ENCODE results near the gene SCO2.

The SCO2 gene

DNA sequence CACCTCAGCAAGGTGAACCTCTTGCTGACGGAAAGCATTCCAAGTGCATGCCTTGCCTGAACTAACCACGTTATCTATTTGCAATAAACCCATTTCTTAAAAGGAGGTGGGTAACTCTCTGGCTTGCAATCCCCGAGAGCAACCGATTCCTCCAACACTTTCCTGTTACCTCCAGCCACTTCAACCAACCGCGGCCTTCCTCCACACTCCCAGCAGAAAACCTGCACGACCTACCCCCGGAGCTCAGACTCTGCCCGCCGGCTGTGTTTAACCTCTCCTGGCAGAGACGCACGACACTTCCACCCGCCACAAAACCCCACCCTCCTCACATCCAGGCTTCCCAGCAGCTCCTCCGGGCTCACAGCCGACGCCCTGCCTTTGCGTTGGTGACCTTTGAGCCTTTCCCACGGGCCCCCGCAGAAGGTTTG is 708 bp downstream of the SCO2 start:
- peak overlapping the region; percentile 92 for H3K27ac ChIP-seq (ENCODE audit: low read length)

DNA sequence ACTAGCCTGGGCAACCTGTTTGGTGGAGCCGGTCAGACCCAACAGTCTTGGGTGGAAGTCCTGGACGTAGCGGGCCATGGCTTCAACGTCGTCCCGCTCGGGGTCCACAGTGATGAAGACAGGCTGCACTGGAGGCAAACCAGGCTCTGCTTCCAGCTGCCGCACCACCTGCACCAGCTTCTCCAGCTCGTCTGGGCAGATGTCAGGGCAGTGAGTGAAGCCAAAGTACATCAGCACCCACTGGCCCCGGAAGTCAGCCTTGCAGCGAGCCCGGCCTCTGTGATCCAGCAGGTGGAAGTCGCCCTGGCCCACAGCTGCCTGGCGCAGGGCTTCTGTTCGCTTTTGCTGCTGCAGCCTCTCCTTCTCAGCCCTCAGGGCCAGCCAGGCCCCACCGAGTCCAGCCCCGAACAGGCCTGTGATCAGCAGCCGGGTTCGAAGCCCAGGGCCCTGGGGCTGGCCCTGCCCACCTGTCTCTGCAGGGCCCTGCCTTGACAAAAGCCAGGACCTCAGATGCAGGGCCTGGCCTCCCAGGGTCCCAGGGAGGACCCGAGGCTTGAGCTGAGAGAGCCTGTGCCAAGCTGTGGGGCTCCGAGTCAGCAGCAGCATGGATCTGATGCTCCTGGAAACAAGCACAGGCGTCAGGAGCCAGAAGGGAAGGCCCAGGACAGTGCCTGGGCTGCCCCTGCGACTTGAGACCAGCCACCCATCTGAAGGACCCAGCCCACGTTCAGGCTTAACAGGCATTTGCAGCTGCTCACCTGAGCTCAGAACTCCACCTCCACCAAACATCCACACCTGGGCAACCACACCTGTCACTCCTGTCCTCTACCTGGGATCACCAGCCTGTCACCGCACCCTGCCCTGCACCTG is 1.4 kb downstream of the SCO2 start:
- peak overlapping the region; percentile 74 for H3K9ac ChIP-seq (ENCODE audit: low read depth, low read length)
- H4K20me1 ChIP-seq (ENCODE audit: insufficient read depth, low read length): peaks cover 36% of the 10 kb centered on the region
- peak overlapping the region; percentile 92 for H3K27ac ChIP-seq (ENCODE audit: low read length)
- H3K9me3 ChIP-seq (ENCODE audit: insufficient read depth, low read length, severe bottlenecking): no peaks in the 10 kb centered on the region
- peak overlapping the region; percentile 98 for H3K4me2 ChIP-seq (ENCODE audit: insufficient read depth, low read length)
- H3K4me3 ChIP-seq (ENCODE audit: low read depth in 1 of 2, low read length in 2 of 2): peak overlapping the region; percentile 80 to 89; a peak in 3 of 4 replicates
- H3K4me1 ChIP-seq (ENCODE audit: insufficient read depth, low read length): peaks cover 40% of the 10 kb centered on the region
- peaks cover 52% of the 10 kb centered on the region for H3K79me2 ChIP-seq (ENCODE audit: insufficient read depth, low read length)
- DNase-seq (no peak), ATAC-seq (ENCODE audit: insufficient read depth, low read depth) (no peak)
- no peaks in the 10 kb centered on the region for H3K27me3 ChIP-seq (ENCODE audit: insufficient read depth, low read length, poor library complexity)
- H2AFZ ChIP-seq (ENCODE audit: low read depth, low read length): no peak overlapping the region
- TF ChIP-seq EZH2 (IDR thresholded peaks at IDR 0.05; ENCODE audit: borderline replicate concordance, low read depth, low read length, severe bottlenecking): no peak
- TF ChIP-seq, protein P1, sequence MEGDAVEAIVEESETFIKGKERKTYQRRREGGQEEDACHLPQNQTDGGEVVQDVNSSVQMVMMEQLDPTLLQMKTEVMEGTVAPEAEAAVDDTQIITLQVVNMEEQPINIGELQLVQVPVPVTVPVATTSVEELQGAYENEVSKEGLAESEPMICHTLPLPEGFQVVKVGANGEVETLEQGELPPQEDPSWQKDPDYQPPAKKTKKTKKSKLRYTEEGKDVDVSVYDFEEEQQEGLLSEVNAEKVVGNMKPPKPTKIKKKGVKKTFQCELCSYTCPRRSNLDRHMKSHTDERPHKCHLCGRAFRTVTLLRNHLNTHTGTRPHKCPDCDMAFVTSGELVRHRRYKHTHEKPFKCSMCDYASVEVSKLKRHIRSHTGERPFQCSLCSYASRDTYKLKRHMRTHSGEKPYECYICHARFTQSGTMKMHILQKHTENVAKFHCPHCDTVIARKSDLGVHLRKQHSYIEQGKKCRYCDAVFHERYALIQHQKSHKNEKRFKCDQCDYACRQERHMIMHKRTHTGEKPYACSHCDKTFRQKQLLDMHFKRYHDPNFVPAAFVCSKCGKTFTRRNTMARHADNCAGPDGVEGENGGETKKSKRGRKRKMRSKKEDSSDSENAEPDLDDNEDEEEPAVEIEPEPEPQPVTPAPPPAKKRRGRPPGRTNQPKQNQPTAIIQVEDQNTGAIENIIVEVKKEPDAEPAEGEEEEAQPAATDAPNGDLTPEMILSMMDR (IDR thresholded peaks at IDR 0.05; ENCODE audit: borderline replicate concordance, extremely low read depth, low read length, poor library complexity, severe bottlenecking): no peak
- H3K36me3 ChIP-seq (ENCODE audit: insufficient read depth, low read length): peaks cover 47% of the 10 kb centered on the region

More for the DNA sequence above, 708 bp downstream of the SCO2 start:
- peak overlapping the region; percentile 98 for H3K4me2 ChIP-seq (ENCODE audit: insufficient read depth, low read length)
- TF ChIP-seq EZH2 (IDR thresholded peaks at IDR 0.05; ENCODE audit: borderline replicate concordance, low read depth, low read length, severe bottlenecking): no peak
- TF ChIP-seq, protein P1 (IDR thresholded peaks at IDR 0.05; ENCODE audit: borderline replicate concordance, extremely low read depth, low read length, poor library complexity, severe bottlenecking): no peak
- DNase-seq: peak; percentile 62
- peak overlapping the region; percentile 88 for H2AFZ ChIP-seq (ENCODE audit: low read depth, low read length)
- H3K36me3 ChIP-seq (ENCODE audit: insufficient read depth, low read length): peaks cover 40% of the 10 kb centered on the region
- H3K79me2 ChIP-seq (ENCODE audit: insufficient read depth, low read length): peaks cover 52% of the 10 kb centered on the region
- peak overlapping the region; percentile 80 to 89 for H3K4me3 ChIP-seq (ENCODE audit: low read depth in 1 of 2, low read length in 2 of 2)
- peak overlapping the region; percentile 74 for H3K9ac ChIP-seq (ENCODE audit: low read depth, low read length)
- H3K27me3 ChIP-seq (ENCODE audit: insufficient read depth, low read length, poor library complexity): no peaks in the 10 kb centered on the region
- no peaks in the 10 kb centered on the region for H3K9me3 ChIP-seq (ENCODE audit: insufficient read depth, low read length, severe bottlenecking)
- peak; percentile 16 for ATAC-seq (ENCODE audit: insufficient read depth, low read depth)
- H3K4me1 ChIP-seq (ENCODE audit: insufficient read depth, low read length): peaks cover 40% of the 10 kb centered on the region
- peaks cover 33% of the 10 kb centered on the region for H4K20me1 ChIP-seq (ENCODE audit: insufficient read depth, low read length)

DNA sequence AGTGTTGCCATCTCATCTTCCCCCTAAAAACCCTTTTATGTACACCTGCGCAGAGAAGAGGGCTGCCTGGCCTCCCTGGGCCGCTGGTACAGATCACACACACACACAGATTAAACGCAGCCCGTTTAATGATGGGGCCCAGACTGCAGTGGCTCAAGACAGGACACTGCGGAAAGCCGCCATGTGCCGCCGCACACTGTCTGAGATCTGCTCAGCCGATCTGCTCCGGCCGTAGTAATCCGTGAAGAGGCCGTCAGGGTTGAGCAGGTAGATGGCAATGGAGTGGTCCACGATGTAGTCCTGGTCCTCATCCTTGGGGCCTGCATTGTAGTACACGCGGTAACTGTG is 2.0 kb downstream of the SCO2 start:
- Histone ChIP-seq H3K9me3 (ENCODE audit: insufficient read depth, low read length, severe bottlenecking) (no peaks in the 10 kb centered on the region), H3K27ac (ENCODE audit: low read length) (no peak overlapping the region), H3K4me1 (ENCODE audit: insufficient read depth, low read length) (peaks cover 40% of the 10 kb centered on the region), H3K36me3 (ENCODE audit: insufficient read depth, low read length) (peaks cover 53% of the 10 kb centered on the region), H3K27me3 (ENCODE audit: insufficient read depth, low read length, poor library complexity) (no peaks in the 10 kb centered on the region), H4K20me1 (ENCODE audit: insufficient read depth, low read length) (peaks cover 42% of the 10 kb centered on the region), H3K4me2 (ENCODE audit: insufficient read depth, low read length) (peak overlapping the region; percentile 98; the same call in 1 of the 2 replicates), H3K4me3 (ENCODE audit: low read depth in 1 of 2, low read length in 2 of 2) (peak overlapping the region in 1 of 2 experiments; percentile 80; a peak in 1 of 4 replicates), H3K9ac (ENCODE audit: low read depth, low read length) (peak overlapping the region; percentile 74; the same call in 1 of the 2 replicates), H3K79me2 (ENCODE audit: insufficient read depth, low read length) (peaks cover 52% of the 10 kb centered on the region), H2AFZ (ENCODE audit: low read depth, low read length) (no peak overlapping the region)
- ATAC-seq (ENCODE audit: insufficient read depth, low read depth) (no peak), DNase-seq (no peak)
- TF ChIP-seq EZH2 (IDR thresholded peaks at IDR 0.05; ENCODE audit: borderline replicate concordance, low read depth, low read length, severe bottlenecking): no peak
- TF ChIP-seq, protein P1 (IDR thresholded peaks at IDR 0.05; ENCODE audit: borderline replicate concordance, extremely low read depth, low read length, poor library complexity, severe bottlenecking): no peak

Measured in DND-41 (cell line).